Keratinocyte (primary cell): Measurements from ENCODE around the gene TEKTIP1. TPM values are rescaled to one million over a fixed set of nuclear protein-coding genes. Genes with fewer than 3 reads are reported as not detected.

ENCODE experiments used
- DNase-seq: peaks from one replicate; pipeline ENCODE4 v3.0.0-alpha.2; 2011; ENCODE audit warnings: low read depth, missing footprints, low spot score
- FAIRE-seq: peaks from 2 replicates; lab custom pipeline; 2011; peaks lifted over from hg19 to GRCh38; lab: Jason Lieb, UNC
- H2AFZ ChIP-seq: 2 replicates; pipeline ENCODE4 v1.6.0; 2012; ENCODE audit warnings: low read length, control low read depth, inconsistent platforms; ENCODE audit not compliant: control insufficient read depth
- H3K27ac ChIP-seq: 2 replicates; pipeline ENCODE4 v1.5.1; 2011; ENCODE audit warnings: low read length; ENCODE audit not compliant: control insufficient read depth, insufficient read depth
- H3K27me3 ChIP-seq: 3 replicates; pipeline ENCODE4 v1.6.0; 2011; ENCODE audit warnings: low read length; ENCODE audit not compliant: control insufficient read depth, insufficient read depth; ENCODE audit errors: extremely low read depth
- H3K36me3 ChIP-seq, 2 experiments: 2 replicates in 1 of 2; 3 replicates in 1 of 2; pipeline ENCODE4 v1.5.1; 2011; ENCODE audit warnings: low read length in 2 of 2, mild to moderate bottlenecking in 1 of 2; ENCODE audit not compliant: control insufficient read depth in 2 of 2, insufficient read depth in 2 of 2; ENCODE audit errors: extremely low read depth in 1 of 2
- H3K4me1 ChIP-seq: 3 replicates; pipeline ENCODE4 v1.5.1; 2011; ENCODE audit warnings: low read length; ENCODE audit not compliant: control insufficient read depth, insufficient read depth; ENCODE audit errors: extremely low read depth
- H3K4me2 ChIP-seq: 3 replicates; pipeline ENCODE4 v1.6.0; 2011; ENCODE audit warnings: low read depth, low read length; ENCODE audit not compliant: control insufficient read depth, insufficient read depth; ENCODE audit errors: extremely low read depth
- H3K4me3 ChIP-seq, 3 experiments: fragments of 200-600 bp in 1 of 3; sonication (generic) in 1 of 3; 2 replicates in 2 of 3; 3 replicates in 1 of 3; pipeline ENCODE4 v1.5.1; 2011 to 2016; ENCODE audit warnings: low read length in 3 of 3, mild to moderate bottlenecking in 3 of 3, control low read depth in 2 of 3, inconsistent platforms in 1 of 3, low read depth in 1 of 3, mixed read lengths in 1 of 3, mixed run types in 1 of 3, moderate library complexity in 1 of 3; ENCODE audit not compliant: control insufficient read depth in 2 of 3, insufficient read depth in 2 of 3; ENCODE audit errors: extremely low read depth in 1 of 3
- H3K79me2 ChIP-seq: 2 replicates; pipeline ENCODE4 v1.6.0; 2012; ENCODE audit warnings: low read length; ENCODE audit not compliant: control insufficient read depth, insufficient read depth
- H3K9ac ChIP-seq: 3 replicates; pipeline ENCODE4 v1.6.0; 2011; ENCODE audit warnings: low read length; ENCODE audit not compliant: control insufficient read depth, insufficient read depth; ENCODE audit errors: extremely low read depth
- H3K9me1 ChIP-seq: 3 replicates; pipeline ENCODE4 v1.6.0; 2011; ENCODE audit warnings: low read length; ENCODE audit not compliant: control insufficient read depth, insufficient read depth; ENCODE audit errors: extremely low read depth
- H3K9me3 ChIP-seq: 2 replicates; pipeline ENCODE4 v1.5.1; 2012; ENCODE audit warnings: low read depth, low read length; ENCODE audit not compliant: control insufficient read depth
- H4K20me1 ChIP-seq: 3 replicates; pipeline ENCODE4 v1.6.0; 2011; ENCODE audit warnings: low read length; ENCODE audit not compliant: control insufficient read depth, insufficient read depth; ENCODE audit errors: extremely low read depth
- CTCF ChIP-seq, 3 experiments: IDR thresholded peaks in 1 of 3; conservative IDR thresholded peaks in 1 of 3; optimal IDR thresholded peaks in 1 of 3; 2 replicates in 2 of 3; 3 replicates in 1 of 3; pipeline versions ENCODE3 to v1.5.1; 2011; ENCODE audit warnings: low read length in 3 of 3, mild to moderate bottlenecking in 3 of 3, moderate library complexity in 2 of 3, control low read depth in 1 of 3, inconsistent platforms in 1 of 3; ENCODE audit not compliant: insufficient read depth in 2 of 3; ENCODE audit errors: extremely low read depth in 1 of 3
- EZH2 ChIP-seq: IDR thresholded peaks from one replicate; pipeline ENCODE4 v1.6.1; 2012; ENCODE audit warnings: inconsistent platforms, mild to moderate bottlenecking, low read length, moderate library complexity
- dilution Hi-C: fragments of 300-500 bp; cut with MboI; formaldehyde crosslinking; loops from one replicate; pipeline ENCODE4 v1.7.0; 2020; ENCODE audit warnings: low sequenced_read_pairs; ENCODE audit not compliant: extremely low pct_ligation_motif_present
- polyA plus RNA-seq, 5 experiments: library from polyadenylated mRNA; depleted of rRNA in 3 of 5; stranded (reverse) in 3 of 5; stranded (forward) in 1 of 5; unstranded in 1 of 5; fragments of >200 nt; gene quantifications; 1 replicate in 1 of 5; 2 replicates in 3 of 5; 3 replicates in 1 of 5; pipeline versions ENCODE4 v1.2.1 to v1.2.3, GENCODE V29; 2011 to 2012; ENCODE audit warnings: missing spikeins in 2 of 5, low read depth in 1 of 5, low replicate concordance in 1 of 5

Gene TEKTIP1
- polyA plus RNA-seq, 1 donor (not counting 4 experiments of a cell fraction or from before 2014, with no cell fraction given): not detected

- Histone ChIP-seq H3K79me2 (peaks cover 76% of the 10 kb centered on the region), H2AFZ (no peak overlapping the region), H4K20me1 (peaks cover 60% of the 10 kb centered on the region), H3K27me3 (no peaks in the 10 kb centered on the region), H3K9ac (no peak overlapping the region), H3K9me3 (no peaks in the 10 kb centered on the region), H3K27ac (no peak overlapping the region), H3K4me3 (no peak overlapping the region), H3K36me3 (peaks cover 11% of the 10 kb centered on the region in 2 experiments), H3K9me1 (peaks cover 7% of the 10 kb centered on the region), H3K4me2 (no peak overlapping the region), H3K4me1 (peaks cover 16% of the 10 kb centered on the region)
- DNase-seq: no peak
- dilution Hi-C loops: no loop called here
- FAIRE-seq: no peak
- no peak for TF ChIP-seq EZH2
- TF ChIP-seq CTCF (optimal IDR thresholded peaks at IDR 0.05 in 1 of 3, IDR thresholded peaks at IDR 0.05 in 1 of 3, conservative IDR thresholded peaks at IDR 0.05 in 1 of 3; ENCODE audit: extremely low read depth in 1 of 3, insufficient read depth in 2 of 3, low read length in 3 of 3): no peak
These were observed 22.2 kb upstream of the TEKTIP1 start for GRCh38 chr19:3516675-3517207.

GRCh38 chr19:3517638-3518037 lies 21.3 kb upstream of the TEKTIP1 start:
- no peak overlapping the region for H3K27ac ChIP-seq
- H4K20me1 ChIP-seq: peaks cover 58% of the 10 kb centered on the region
- DNase-seq (no peak), FAIRE-seq (no peak)
- TF ChIP-seq EZH2: no peak
- TF ChIP-seq CTCF (optimal IDR thresholded peaks at IDR 0.05 in 1 of 3, IDR thresholded peaks at IDR 0.05 in 1 of 3, conservative IDR thresholded peaks at IDR 0.05 in 1 of 3; ENCODE audit: extremely low read depth in 1 of 3, insufficient read depth in 2 of 3, low read length in 3 of 3): no peak
- peaks cover 5% of the 10 kb centered on the region for H3K9me1 ChIP-seq
- dilution Hi-C loops: no loop called here
- no peaks in the 10 kb centered on the region for H3K9me3 ChIP-seq
- no peak overlapping the region for H3K9ac ChIP-seq
- H3K4me1 ChIP-seq: peaks cover 16% of the 10 kb centered on the region
- H3K36me3 ChIP-seq: peaks cover 6 to 7% of the 10 kb centered on the region in 2 experiments
- H3K79me2 ChIP-seq: peaks cover 76% of the 10 kb centered on the region
- H3K4me3 ChIP-seq: no peak overlapping the region
- H3K27me3 ChIP-seq: no peaks in the 10 kb centered on the region
- H3K4me2 ChIP-seq: no peak overlapping the region
- H2AFZ ChIP-seq: no peak overlapping the region
